Adipocyte (in vitro differentiated cells): ENCODE data around the gene NLRP8.
A peak's percentile ranks its signal among the peaks of the same experiment; 100 is the strongest.
"Not testable (repeated sequence)": the region's sequence is repeated elsewhere in the genome, so short reads cannot be mapped to it uniquely, and the experiment has no call there.

Experiments
- DNase-seq: peaks from one replicate; pipeline ENCODE4 v3.0.0-alpha.2; 2015; ENCODE audit warnings: low read depth
- H3K27me3 ChIP-seq: replicated peaks from 2 replicates; pipeline ENCODE4 v1.7.0; 2013; ENCODE audit warnings: mild to moderate bottlenecking, low read length, moderate library complexity; ENCODE audit not compliant: control insufficient read depth, insufficient read depth
- H3K36me3 ChIP-seq: 2 replicates; pipeline ENCODE4 v1.7.0; 2013; ENCODE audit warnings: low read length, mild to moderate bottlenecking, moderate library complexity; ENCODE audit not compliant: control insufficient read depth, insufficient read depth, severe bottlenecking
- H3K4me1 ChIP-seq: 2 replicates; pipeline ENCODE4 v1.7.0; 2013; ENCODE audit warnings: mild to moderate bottlenecking, low read length, moderate library complexity; ENCODE audit not compliant: control insufficient read depth, insufficient read depth
- H3K4me3 ChIP-seq: 2 replicates; pipeline ENCODE4 v1.7.0; 2013; ENCODE audit warnings: mild to moderate bottlenecking, low read length, moderate library complexity
- H3K9ac ChIP-seq: 2 replicates; pipeline ENCODE4 v1.7.0; 2013; ENCODE audit warnings: mild to moderate bottlenecking, low read length, moderate library complexity
- H3K9me3 ChIP-seq: 2 replicates; pipeline ENCODE4 v1.7.0; 2013; ENCODE audit warnings: mild to moderate bottlenecking, low read length, moderate library complexity; ENCODE audit not compliant: control insufficient read depth

NLRP8 gene

DNA sequence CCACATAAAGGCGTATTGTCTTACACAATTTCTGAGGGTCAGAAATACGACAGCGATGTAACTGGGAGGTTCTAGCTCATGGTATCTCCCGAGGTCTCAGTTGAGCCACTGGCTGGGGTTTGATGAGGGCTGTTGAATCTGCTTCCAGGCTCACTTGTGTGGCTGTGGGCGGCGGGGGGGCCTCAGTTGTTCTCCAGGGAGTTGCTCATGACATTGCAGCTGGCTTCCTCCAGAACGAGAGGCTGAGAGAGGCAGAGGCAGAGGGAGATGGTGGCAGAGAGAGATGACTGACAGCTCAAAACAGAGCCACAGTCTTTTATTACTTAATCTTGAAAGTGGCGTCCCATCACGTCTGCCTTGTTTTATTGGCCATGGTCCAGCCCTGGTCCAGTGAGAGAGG, 32.8 kb downstream of the NLRP8 start:
- H3K27me3 ChIP-seq: no peaks in the 10 kb centered on the region
- peaks cover 6% of the 10 kb centered on the region for H3K9me3 ChIP-seq
- H3K36me3 ChIP-seq: no peaks in the 10 kb centered on the region
- no peak for DNase-seq
- no peaks in the 10 kb centered on the region for H3K4me1 ChIP-seq
- no peak overlapping the region for H3K4me3 ChIP-seq
- H3K9ac ChIP-seq: no peak overlapping the region

DNA sequence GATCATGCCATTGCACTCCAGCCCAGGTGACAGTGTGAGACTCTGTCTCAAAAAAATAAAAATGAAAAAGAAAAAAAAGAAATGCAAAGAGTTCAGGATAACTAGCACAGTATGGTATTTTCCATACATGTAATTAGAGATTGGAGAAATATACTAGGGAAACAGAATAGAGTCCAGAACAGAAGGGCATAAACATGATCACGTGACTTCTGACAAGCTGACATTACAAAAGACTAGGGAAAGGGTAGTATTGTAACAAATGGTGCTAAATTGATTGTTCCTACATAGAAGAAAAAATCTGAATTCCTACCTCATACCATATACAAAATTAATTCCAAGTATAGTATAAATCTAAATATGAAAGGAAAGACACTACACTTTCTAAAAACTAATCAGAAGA, 37.6 kb downstream of the NLRP8 start:
- H3K9ac ChIP-seq: no peak overlapping the region
- no peaks in the 10 kb centered on the region for H3K4me1 ChIP-seq

DNA sequence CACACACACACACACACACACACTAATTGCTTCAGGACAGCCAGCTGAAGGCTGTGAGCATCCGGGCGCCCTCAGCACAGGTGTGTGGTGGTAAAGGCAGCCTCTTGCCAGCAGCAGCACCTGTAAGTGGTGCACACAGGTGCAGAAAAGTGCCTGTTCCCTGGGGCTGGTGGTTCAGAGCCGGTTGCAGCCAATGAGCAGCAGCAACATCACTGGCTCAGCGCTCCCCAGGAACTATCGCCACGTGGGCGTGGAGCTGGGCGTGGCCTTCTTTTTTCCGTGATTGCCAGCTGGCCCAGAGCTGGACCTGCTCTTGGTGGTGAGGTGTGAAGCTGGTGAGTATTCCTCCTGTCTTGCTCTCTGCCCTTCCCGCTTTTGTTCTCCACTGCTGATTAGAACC, 38.9 kb downstream of the NLRP8 start, which contains the start of gene NLRP5:
Gene NLRP5 (plus strand): TSS at position 289 of the 400 bp plus-strand sequence.
- H3K9ac ChIP-seq: no peak within 1 kb of the TSS
- no peaks in the 10 kb centered on the region for H3K36me3 ChIP-seq
- no peaks in the 10 kb centered on the region for H3K27me3 ChIP-seq
- H3K4me1 ChIP-seq: no peaks in the 10 kb centered on the region
- H3K4me3 ChIP-seq: no peak within 1 kb of the TSS
- DNase-seq: no peak
- H3K9me3 ChIP-seq: no peaks in the 10 kb centered on the region

More for the DNA sequence above, 37.6 kb downstream of the NLRP8 start:
- Histone ChIP-seq H3K36me3 (no peaks in the 10 kb centered on the region), H3K9me3 (no peaks in the 10 kb centered on the region), H3K4me3 (no peak overlapping the region), H3K27me3 (no peaks in the 10 kb centered on the region)
- DNase-seq: no peak

DNA sequence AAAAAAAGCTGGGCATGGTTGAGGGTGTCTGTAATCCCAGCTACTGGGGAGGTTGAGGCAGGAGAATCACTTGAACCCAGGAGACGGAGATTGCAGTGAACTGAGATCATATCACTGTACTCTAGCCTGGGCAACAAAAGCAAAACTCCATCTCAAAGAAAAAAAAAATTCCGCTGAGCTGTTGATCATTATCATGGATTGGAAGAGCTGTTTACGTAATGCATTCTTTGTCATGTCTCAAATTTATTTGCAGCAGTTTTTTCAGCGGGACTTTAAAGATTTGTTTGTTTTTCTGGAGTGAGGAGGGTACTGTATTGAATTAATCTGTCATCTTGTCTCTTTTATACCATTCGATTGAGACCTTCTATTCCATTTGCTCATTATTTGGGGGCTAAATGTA, 43.2 kb downstream of the NLRP8 start:
- Histone ChIP-seq H3K27me3 (no peaks in the 10 kb centered on the region), H3K9ac (no peak overlapping the region), H3K36me3 (no peaks in the 10 kb centered on the region), H3K4me1 (no peaks in the 10 kb centered on the region), H3K4me3 (no peak overlapping the region), H3K9me3 (peaks cover 1% of the 10 kb centered on the region)
- no peak for DNase-seq

DNA sequence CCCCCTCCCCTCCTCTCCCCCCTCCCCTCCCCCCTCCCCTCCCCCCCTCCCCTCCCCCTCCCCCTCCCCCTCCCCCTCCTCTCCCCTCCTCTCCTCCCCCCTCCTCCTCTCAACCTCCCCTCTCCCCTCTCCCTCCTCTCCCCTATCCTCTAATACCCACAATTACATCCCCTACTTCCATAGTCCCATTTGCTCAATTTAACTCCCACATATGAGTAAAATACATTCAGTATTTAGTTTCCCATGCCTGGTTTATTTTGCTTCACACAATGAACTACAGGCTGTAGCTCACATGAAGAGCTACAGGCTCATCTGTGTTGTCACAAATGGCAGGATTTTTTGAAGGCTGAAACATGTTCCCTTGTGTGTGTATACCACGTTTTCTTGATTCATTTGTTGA, 45.9 kb downstream of the NLRP8 start:
- H3K36me3 ChIP-seq: no peaks in the 10 kb centered on the region
- DNase-seq: no peak
- H3K4me3 ChIP-seq: no peak overlapping the region
- peaks cover 2% of the 10 kb centered on the region for H3K9me3 ChIP-seq
- no peak overlapping the region for H3K9ac ChIP-seq
- H3K4me1 ChIP-seq: no peaks in the 10 kb centered on the region
- H3K27me3 ChIP-seq: no peaks in the 10 kb centered on the region

DNA sequence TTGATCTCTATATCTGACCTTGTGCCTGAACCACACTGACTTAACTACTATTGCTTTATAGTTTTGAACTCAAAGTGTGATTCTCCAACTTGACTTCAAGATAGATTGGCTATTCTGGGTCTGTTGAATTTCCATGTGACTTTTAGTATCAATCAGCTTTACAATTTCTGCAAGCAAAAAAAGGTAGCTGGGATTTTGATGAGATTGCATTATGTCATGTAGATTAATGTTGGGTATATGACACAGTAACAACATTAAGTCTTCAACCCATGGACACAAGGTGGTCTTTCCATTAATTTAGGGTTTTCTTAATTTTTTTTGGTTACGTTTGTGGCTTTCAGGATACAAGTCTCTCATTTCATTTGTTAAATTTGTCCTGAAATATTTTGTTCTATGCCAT, 67.1 kb downstream of the NLRP8 start:
- H3K9me3 ChIP-seq: no peaks in the 10 kb centered on the region
- no peak overlapping the region for H3K9ac ChIP-seq

DNA sequence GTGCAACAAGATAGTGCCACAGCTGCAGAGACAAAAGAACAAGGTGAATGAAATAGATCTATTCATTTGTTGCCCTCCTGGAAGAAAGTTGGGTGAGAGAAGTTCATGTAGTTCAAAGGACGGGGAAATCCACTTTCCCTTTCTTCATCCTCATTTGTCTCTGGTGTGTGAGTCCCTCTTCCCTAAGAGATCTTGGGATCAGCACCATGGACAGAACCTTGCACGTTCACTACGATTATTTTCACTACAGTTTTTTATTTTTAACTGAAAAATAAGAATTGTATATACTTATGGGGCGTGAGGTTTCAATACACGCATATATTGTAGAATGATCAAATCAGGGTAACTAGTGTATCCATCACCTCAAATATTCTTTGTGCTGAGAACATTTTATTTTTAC, 68.1 kb downstream of the NLRP8 start:
- Histone ChIP-seq H3K9me3 (no peaks in the 10 kb centered on the region), H3K36me3 (no peaks in the 10 kb centered on the region), H3K4me3 (no peak overlapping the region), H3K27me3 (no peaks in the 10 kb centered on the region), H3K9ac (no peak overlapping the region), H3K4me1 (no peaks in the 10 kb centered on the region)
- peak; percentile 10 for DNase-seq

More for the DNA sequence above, 67.1 kb downstream of the NLRP8 start:
- H3K36me3 ChIP-seq: no peaks in the 10 kb centered on the region
- DNase-seq: no peak
- H3K27me3 ChIP-seq: no peaks in the 10 kb centered on the region
- no peak overlapping the region for H3K4me3 ChIP-seq
- H3K4me1 ChIP-seq: no peaks in the 10 kb centered on the region

DNA sequence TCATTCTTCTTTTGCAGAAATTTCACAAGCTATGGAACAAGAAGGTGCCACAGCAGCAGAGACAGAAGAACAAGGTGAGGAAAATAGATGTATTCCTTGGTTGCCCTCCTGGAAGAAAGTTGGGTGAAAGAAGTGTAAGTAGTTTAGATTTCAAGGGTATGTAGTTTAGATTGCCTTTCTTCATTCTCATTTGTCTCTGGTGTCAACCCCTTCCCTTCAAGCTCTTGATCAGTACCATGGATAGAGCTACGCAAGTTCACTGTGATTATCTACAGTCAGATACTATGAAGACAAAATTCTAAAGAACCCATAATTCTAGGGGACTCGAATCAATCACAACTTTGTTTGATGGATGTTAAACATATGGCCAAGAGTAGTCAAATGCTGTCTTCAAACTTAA, 71.7 kb downstream of the NLRP8 start:
- H3K4me1 ChIP-seq, H3K27me3 ChIP-seq, H3K9ac ChIP-seq, H3K36me3 ChIP-seq, H3K4me3 ChIP-seq, DNase-seq, H3K9me3 ChIP-seq: not testable (repeated sequence)

DNA sequence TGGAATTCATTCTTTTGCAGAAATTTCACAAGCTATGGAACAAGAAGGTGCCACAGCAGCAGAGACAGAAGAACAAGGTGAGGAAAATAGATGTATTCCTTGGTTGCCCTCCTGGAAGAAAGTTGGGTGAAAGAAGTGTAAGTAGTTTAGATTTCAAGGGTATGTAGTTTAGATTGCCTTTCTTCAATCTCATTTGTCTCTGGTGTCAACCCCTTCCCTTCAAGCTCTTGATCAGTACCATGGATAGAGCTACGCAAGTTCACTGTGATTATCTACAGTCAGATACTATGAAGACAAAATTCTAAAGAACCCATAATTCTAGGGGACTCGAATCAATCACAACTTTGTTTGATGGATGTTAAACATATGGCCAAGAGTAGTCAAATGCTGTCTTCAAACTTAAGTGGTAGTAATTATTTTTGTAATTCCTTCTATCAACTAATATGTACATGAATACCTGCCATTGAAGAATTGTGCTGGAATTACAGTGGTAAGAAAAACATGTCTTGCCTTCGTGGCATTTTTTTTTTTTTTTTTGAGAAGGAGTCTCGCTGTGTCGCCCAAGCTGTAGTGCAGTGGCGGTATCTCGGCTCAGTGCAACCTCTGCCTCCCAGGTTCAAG, 72.8 kb downstream of the NLRP8 start:
- not testable (repeated sequence) for H3K9me3 ChIP-seq, H3K4me3 ChIP-seq, H3K36me3 ChIP-seq, H3K9ac ChIP-seq, H3K4me1 ChIP-seq, DNase-seq, H3K27me3 ChIP-seq

DNA sequence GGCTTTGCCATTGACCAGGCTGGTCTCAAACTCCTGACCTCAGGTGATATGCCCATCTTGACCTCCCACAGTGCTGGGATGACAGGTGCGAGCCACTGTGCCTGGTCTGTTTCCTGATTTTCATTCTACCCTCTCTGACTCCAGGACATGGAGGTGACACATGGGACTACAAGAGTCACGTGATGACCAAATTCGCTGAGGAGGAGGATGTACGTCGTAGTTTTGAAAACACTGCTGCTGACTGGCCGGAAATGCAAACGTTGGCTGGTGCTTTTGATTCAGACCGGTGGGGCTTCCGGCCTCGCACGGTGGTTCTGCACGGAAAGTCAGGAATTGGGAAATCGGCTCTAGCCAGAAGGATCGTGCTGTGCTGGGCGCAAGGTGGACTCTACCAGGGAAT, 79.1 kb downstream of the NLRP8 start:
- Histone ChIP-seq H3K4me3 (no peak overlapping the region), H3K9me3 (peaks cover 7% of the 10 kb centered on the region), H3K36me3 (no peaks in the 10 kb centered on the region), H3K4me1 (no peaks in the 10 kb centered on the region), H3K9ac (no peak overlapping the region), H3K27me3 (no peaks in the 10 kb centered on the region)
- DNase-seq: no peak
